Esophagus squamous epithelium (tissue), 4 donors: Measurements from ENCODE around the gene LZTR1.

Experiments used
- POLR2A ChIP-seq, 4 donors: fragments of 450-650 bp; IDR thresholded peaks; one replicate each; pipeline ENCODE4 v1.6.1; 2017; ENCODE audit warnings: antibody characterized with exemption in 4 of 4, mild to moderate bottlenecking in 4 of 4, moderate library complexity in 3 of 4
- TF ChIP-seq, protein P1 (sequence below), 6 experiments: fragments of 450-650 bp in 4 of 6; fragments of 200-600 bp in 2 of 6; sonication (generic) in 2 of 6; IDR thresholded peaks; one replicate each; pipeline ENCODE4 v1.5.1; 2016 to 2019; ENCODE audit warnings: antibody characterized with exemption in 6 of 6, mild to moderate bottlenecking in 4 of 6, moderate library complexity in 4 of 6

DNA sequence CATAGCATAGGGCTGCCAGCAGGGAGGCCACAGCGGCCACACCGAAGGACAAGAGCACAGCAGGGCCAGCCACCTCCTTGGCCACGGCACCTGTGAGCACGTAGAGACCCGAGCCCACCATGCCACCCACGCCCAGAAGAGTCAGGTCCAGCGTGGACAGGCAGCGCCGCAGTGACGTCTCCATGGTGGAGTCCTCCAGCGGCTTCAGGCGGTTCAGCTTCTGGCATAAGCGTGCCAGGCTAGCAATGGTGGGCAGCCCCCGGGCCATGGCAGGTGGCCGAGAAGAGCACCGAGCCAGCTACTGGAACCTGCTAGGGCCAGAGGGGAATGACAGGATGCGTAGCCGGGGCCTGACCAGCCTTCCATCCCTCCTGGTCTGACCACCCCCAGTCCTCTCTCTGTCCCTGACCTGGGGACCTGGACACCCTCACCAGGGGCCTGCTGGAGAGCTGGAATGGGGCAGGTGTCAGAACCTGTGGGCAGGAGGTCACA lies 49.5 kb downstream of the LZTR1 start:
- TF ChIP-seq, protein P1, sequence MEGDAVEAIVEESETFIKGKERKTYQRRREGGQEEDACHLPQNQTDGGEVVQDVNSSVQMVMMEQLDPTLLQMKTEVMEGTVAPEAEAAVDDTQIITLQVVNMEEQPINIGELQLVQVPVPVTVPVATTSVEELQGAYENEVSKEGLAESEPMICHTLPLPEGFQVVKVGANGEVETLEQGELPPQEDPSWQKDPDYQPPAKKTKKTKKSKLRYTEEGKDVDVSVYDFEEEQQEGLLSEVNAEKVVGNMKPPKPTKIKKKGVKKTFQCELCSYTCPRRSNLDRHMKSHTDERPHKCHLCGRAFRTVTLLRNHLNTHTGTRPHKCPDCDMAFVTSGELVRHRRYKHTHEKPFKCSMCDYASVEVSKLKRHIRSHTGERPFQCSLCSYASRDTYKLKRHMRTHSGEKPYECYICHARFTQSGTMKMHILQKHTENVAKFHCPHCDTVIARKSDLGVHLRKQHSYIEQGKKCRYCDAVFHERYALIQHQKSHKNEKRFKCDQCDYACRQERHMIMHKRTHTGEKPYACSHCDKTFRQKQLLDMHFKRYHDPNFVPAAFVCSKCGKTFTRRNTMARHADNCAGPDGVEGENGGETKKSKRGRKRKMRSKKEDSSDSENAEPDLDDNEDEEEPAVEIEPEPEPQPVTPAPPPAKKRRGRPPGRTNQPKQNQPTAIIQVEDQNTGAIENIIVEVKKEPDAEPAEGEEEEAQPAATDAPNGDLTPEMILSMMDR (IDR thresholded peaks at IDR 0.05) = no peak
- TF ChIP-seq POLR2A (IDR thresholded peaks at IDR 0.05) = no peak
